Heart left ventricle (tissue), 16 donors: Measurements from ENCODE around the gene TLCD3B. TPM values are rescaled to one million over a fixed set of nuclear protein-coding genes. Genes with fewer than 3 reads are reported as not detected.

Experiments
- ATAC-seq, 4 donors: fragments of 200-7000 bp; cut with Tn5 transposase; one replicate each; pipeline ENCODE4 v1.9.1; 2020 to 2022; ENCODE audit warnings: moderate library complexity in 4 of 4, mild to moderate bottlenecking in 3 of 4, moderate number of reproducible peaks in 1 of 4
- DNase-seq, 5 donors: peaks; one replicate each; pipeline ENCODE4 v3.0.0-alpha.2; 2020
- H3K27ac ChIP-seq, 12 donors: fragments of 200-600 bp; sonication (generic) in 4 of 12; one replicate each; pipeline versions ENCODE4 v1.5.0 to v1.8.0; 2016 to 2022; ENCODE audit warnings: mild to moderate bottlenecking in 2 of 12
- H3K27me3 ChIP-seq, 9 donors: fragments of 200-600 bp; sonication (generic) in 2 of 9; one replicate each; pipeline versions ENCODE4 v1.5.1 to v1.8.0; 2016 to 2022; ENCODE audit warnings: mild to moderate bottlenecking in 3 of 9
- H3K36me3 ChIP-seq, 9 donors: fragments of 200-600 bp; sonication (generic) in 2 of 9; one replicate each; pipeline versions ENCODE4 v1.5.0 to v1.8.0; 2018 to 2022; ENCODE audit warnings: mild to moderate bottlenecking in 2 of 9
- H3K4me1 ChIP-seq, 12 donors: fragments of 200-600 bp; sonication (generic) in 4 of 12; one replicate each; pipeline versions ENCODE4 v1.5.0 to v1.8.0; 2016 to 2022; ENCODE audit warnings: mild to moderate bottlenecking in 3 of 12
- H3K4me3 ChIP-seq, 12 donors: fragments of 200-600 bp; sonication (generic) in 4 of 12; one replicate each; pipeline versions ENCODE4 v1.5.0 to v1.8.0; 2017 to 2022; ENCODE audit warnings: mild to moderate bottlenecking in 9 of 12, moderate library complexity in 4 of 12
- H3K9me3 ChIP-seq, 12 donors: fragments of 200-600 bp; sonication (generic) in 4 of 12; one replicate each; pipeline versions ENCODE4 v1.5.0 to v1.8.0; 2016 to 2022; ENCODE audit warnings: mild to moderate bottlenecking in 1 of 12
- CTCF ChIP-seq, 12 donors: fragments of 200-600 bp; sonication (generic) in 4 of 12; IDR thresholded peaks; one replicate each; pipeline versions ENCODE4 v1.5.0 to v1.8.0; 2018 to 2022; ENCODE audit warnings: antibody characterized with exemption in 12 of 12, mild to moderate bottlenecking in 5 of 12
- POLR2A ChIP-seq, 2 donors: fragments of 450-650 bp; IDR thresholded peaks; one replicate each; pipeline ENCODE4 v1.6.1; 2017; ENCODE audit warnings: antibody characterized with exemption in 2 of 2, mild to moderate bottlenecking in 2 of 2, moderate library complexity in 2 of 2
- WGBS, 4 donors: extraction: QIAGEN DNeasy Blood & Tissue Kit in 2 of 4; methylation state at CpG; one replicate each; pipeline versions ENCODE4 v1.1.5 to v1.1.7; 2013 to 2018; 5-methylcytosine and 5-hydroxymethylcytosine counted together
- intact Hi-C, 10 donors: fragments of 100-400 bp; cut with DNase I; formaldehyde crosslinking; loops; one replicate each; pipeline versions ENCODE4 v1.11.1 to v1.14.2; 2022
- polyA plus RNA-seq, 2 donors: library from polyadenylated mRNA; stranded (reverse); fragments of 200-250 nt; gene quantifications; one replicate each; pipeline ENCODE4 v1.2.3, GENCODE V29; 2013
- total RNA-seq, 9 donors: library from RNA; depleted of rRNA in 2 of 9; stranded (reverse); fragments of >200 nt in 2 of 9; fragmentation: NEBNext Ultra II Directional in 3 of 9; extraction: Animal tissue kit (Norgen Biotek cat#: 25700) in 3 of 9; gene quantifications; one replicate each; pipeline versions ENCODE4 v1.1.0 to v1.2.4, GENCODE V29; 2016 to 2023
- donor health status: ischemic (EF 13 %, LVEDD 7.1; RV severe dilation, severe dysfunction).
- donor health status: healthy with polysubstance abuse.
- donor health status: DM: no; HTN: yes; CAD: no.
- donor health status: DM: no; HTN: no; CAD: no.
- donor health status: ischemic (EF 25% LVEDD 6.9; RV normal size, moderate dysfunction).
- donor health status: ischemic (EF 25% LVEDD 5.7; RV mildly dilated, moderate dysfunction).
- donor health status: healthy.
- donor health status: DM: yes; HTN: yes; CAD: no.
- donor health status: ischemic (EF 35%, LVEDD 5.7; RV mildly dilated, moderate dysfunction).
- donor health status: nonischemic (EF 11% LVEDD 7.7; RV severe dilation, severe dysfunction).
- donor health status: DM: yes; HTN: yes; CAD: no.
- donor health status: PGD.
- donor health status: ischemic (EF 29% LVEDD 5.4; RV normal size, mild dysfunction).
- donor health status: nonischemic (EF 23%, LVEDD 6.1; RV moderate dilation, normal function).

The TLCD3B gene
- total and polyA plus RNA-seq, 11 donors = not detected

- H3K4me3 ChIP-seq = no peak overlapping the region
- H3K9me3 ChIP-seq = no peaks in the 10 kb centered on the region
- H3K27ac ChIP-seq = no peak overlapping the region
- WGBS, 4 donors = 90 to 95% (median 94%) methylated on average over 21 to 28 of the region's 28 CpGs
- peaks cover 6 to 100% (median 100%) of the 10 kb centered on the region in 9 donors for H3K36me3 ChIP-seq
- DNase-seq (peak in 1 of 5 donors; percentile 18), ATAC-seq (no peak)
- H3K4me1 ChIP-seq = peaks cover 0 to 3% (median 0%) of the 10 kb centered on the region in 12 donors
- no peaks in the 10 kb centered on the region for H3K27me3 ChIP-seq
- TF ChIP-seq CTCF (IDR thresholded peaks at IDR 0.05) (no peak), POLR2A (IDR thresholded peaks at IDR 0.05) (no peak)
- intact Hi-C loops = no loop called here
These were observed 45.7 kb downstream of the TLCD3B start for GRCh38 chr16:29985271-29985811.

GRCh38 chr16:29984764-29985147, 46.3 kb downstream of the TLCD3B start:
- Histone ChIP-seq H3K27me3 (no peaks in the 10 kb centered on the region), H3K4me1 (peaks cover 0 to 8% (median 0%) of the 10 kb centered on the region in 12 donors), H3K36me3 (peaks cover 6 to 100% (median 100%) of the 10 kb centered on the region in 9 donors), H3K27ac (no peak overlapping the region), H3K4me3 (no peak overlapping the region), H3K9me3 (no peaks in the 10 kb centered on the region)
- WGBS, 4 donors = 83 to 95% (median 86%) methylated on average over 5 of the region's 5 CpGs
- DNase-seq (no peak), ATAC-seq (no peak)
- TF ChIP-seq POLR2A (IDR thresholded peaks at IDR 0.05) (no peak), CTCF (IDR thresholded peaks at IDR 0.05) (no peak)
- intact Hi-C loops = no loop called here

GRCh38 chr16:29984137-29984763, 46.8 kb downstream of the TLCD3B start:
- H3K36me3 ChIP-seq = peaks cover 6 to 100% (median 100%) of the 10 kb centered on the region in 9 donors
- peaks cover 0 to 8% (median 0%) of the 10 kb centered on the region in 12 donors for H3K4me1 ChIP-seq
- no peak overlapping the region for H3K4me3 ChIP-seq
- WGBS, 4 donors = 76 to 87% (median 79%) methylated on average over 4 to 6 of the region's 6 CpGs
- ATAC-seq = no peak
- H3K27me3 ChIP-seq = no peaks in the 10 kb centered on the region
- intact Hi-C loops = no loop called here
- H3K9me3 ChIP-seq = no peaks in the 10 kb centered on the region
- no peak overlapping the region for H3K27ac ChIP-seq
- DNase-seq = peak in 2 of 5 donors; percentile 11 to 13
- TF ChIP-seq CTCF (IDR thresholded peaks at IDR 0.05) = no peak
- TF ChIP-seq POLR2A (IDR thresholded peaks at IDR 0.05) = no peak

- no peaks in the 10 kb centered on the region for H3K27me3 ChIP-seq
- H3K4me3 ChIP-seq = no peak overlapping the region
- intact Hi-C loops = no loop called here
- TF ChIP-seq CTCF (IDR thresholded peaks at IDR 0.05) = no peak
- TF ChIP-seq POLR2A (IDR thresholded peaks at IDR 0.05) = no peak
- no peaks in the 10 kb centered on the region for H3K9me3 ChIP-seq
- H3K36me3 ChIP-seq = peaks cover 6 to 100% (median 100%) of the 10 kb centered on the region in 9 donors
- H3K4me1 ChIP-seq = peaks cover 0 to 14% (median under 1%) of the 10 kb centered on the region in 12 donors
- WGBS, 4 donors = 78 to 94% (median 87%) methylated on average over 11 to 12 of the region's 12 CpGs
- DNase-seq (no peak), ATAC-seq (no peak)
- H3K27ac ChIP-seq = no peak overlapping the region
These were observed 47.5 kb downstream of the TLCD3B start for GRCh38 chr16:29983420-29984136.
